Adrenal gland (tissue), 5 donors: ENCODE results near the gene THY1.

Experiments used
- POLR2A ChIP-seq, 2 donors: fragments of 450-650 bp; IDR thresholded peaks; one replicate each; pipeline ENCODE4 v1.6.1; 2017; ENCODE audit warnings: antibody characterized with exemption in 2 of 2, mild to moderate bottlenecking in 2 of 2, moderate library complexity in 1 of 2
- TF ChIP-seq, protein P1 (sequence below), 6 experiments: fragments of 450-650 bp in 4 of 6; fragments of 200-600 bp in 2 of 6; sonication (generic) in 1 of 6; IDR thresholded peaks; 1 replicate in 5 of 6; 2 replicates in 1 of 6; pipeline versions ENCODE4 v1.5.1 to v1.8.0; 2016 to 2021; ENCODE audit warnings: antibody characterized with exemption in 6 of 6, mild to moderate bottlenecking in 2 of 6, moderate library complexity in 1 of 6
- donor health status: DM: no; HTN: no; CAD: no.

DNA sequence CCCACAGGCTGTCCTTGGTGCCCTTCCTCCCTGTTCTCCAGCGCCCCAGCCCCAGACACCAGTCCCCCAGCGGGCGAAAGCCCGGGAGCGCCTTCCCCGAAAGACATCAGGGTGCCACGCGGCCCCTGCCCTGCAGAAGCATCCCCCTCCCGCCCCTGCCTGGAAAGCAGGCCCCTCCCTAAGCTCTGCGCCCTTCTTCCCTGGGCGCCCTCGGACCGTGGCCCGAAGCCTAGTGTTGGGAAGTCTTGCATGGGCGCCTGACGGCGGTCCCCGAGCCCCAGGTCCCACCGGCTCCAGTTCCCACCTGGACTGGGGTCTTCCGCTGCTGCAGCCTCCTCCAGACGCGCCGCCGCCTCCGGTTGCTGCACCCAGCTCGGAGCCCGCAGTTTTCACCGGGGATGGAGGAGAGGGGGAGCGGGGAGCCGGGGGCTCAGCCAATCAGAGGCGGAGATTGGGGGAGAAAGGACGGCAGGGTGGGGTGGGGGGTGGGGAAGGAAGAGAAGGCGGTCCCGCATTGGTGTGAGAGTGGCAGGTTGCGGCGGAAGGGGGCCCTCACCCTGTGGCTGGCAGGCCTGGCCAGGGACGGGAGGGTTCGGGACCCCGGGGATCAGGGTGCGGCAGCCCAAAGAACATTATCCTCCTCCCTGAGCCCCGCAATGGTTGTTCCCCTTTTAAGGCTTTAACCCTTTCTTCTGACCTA, at the start of gene THY1:
- TF ChIP-seq, protein P1, sequence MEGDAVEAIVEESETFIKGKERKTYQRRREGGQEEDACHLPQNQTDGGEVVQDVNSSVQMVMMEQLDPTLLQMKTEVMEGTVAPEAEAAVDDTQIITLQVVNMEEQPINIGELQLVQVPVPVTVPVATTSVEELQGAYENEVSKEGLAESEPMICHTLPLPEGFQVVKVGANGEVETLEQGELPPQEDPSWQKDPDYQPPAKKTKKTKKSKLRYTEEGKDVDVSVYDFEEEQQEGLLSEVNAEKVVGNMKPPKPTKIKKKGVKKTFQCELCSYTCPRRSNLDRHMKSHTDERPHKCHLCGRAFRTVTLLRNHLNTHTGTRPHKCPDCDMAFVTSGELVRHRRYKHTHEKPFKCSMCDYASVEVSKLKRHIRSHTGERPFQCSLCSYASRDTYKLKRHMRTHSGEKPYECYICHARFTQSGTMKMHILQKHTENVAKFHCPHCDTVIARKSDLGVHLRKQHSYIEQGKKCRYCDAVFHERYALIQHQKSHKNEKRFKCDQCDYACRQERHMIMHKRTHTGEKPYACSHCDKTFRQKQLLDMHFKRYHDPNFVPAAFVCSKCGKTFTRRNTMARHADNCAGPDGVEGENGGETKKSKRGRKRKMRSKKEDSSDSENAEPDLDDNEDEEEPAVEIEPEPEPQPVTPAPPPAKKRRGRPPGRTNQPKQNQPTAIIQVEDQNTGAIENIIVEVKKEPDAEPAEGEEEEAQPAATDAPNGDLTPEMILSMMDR (IDR thresholded peaks at IDR 0.05) = no peak
- TF ChIP-seq POLR2A (IDR thresholded peaks at IDR 0.05) = no peak
